ENCODE results near the gene MAEA.
A peak's percentile ranks its signal among the peaks of the same experiment; 100 is the strongest.
"Not testable (repeated sequence)": the region's sequence is repeated elsewhere in the genome, so short reads cannot be mapped to it uniquely, and the experiment has no call there.

Gene MAEA

GRCh38 chr4:1333851-1334578 lies 44.3 kb downstream of the MAEA start:
- not testable (repeated sequence) for H3K9me3 Mint-ChIP-seq; H3K4me3 Mint-ChIP-seq; DNase-seq (ENCODE audit: low spot score in 2 of 2); H3K27me3 Mint-ChIP-seq; H3K27ac Mint-ChIP-seq (ENCODE audit: low read depth); ATAC-seq (replicated peaks; ENCODE audit: extremely low read depth, poor library complexity, severe bottlenecking)
- Mint-ChIP-seq H3K36me3 (ENCODE audit: insufficient read depth) (peaks cover 18% of the 10 kb centered on the region), H3K4me1 (peaks cover 42% of the 10 kb centered on the region)

GRCh38 chr4:1334579-1334895 lies 44.8 kb downstream of the MAEA start:
- H3K36me3 Mint-ChIP-seq (ENCODE audit: insufficient read depth), result peaks cover 21% of the 10 kb centered on the region
- no peak overlapping the region for H3K4me3 Mint-ChIP-seq
- H3K9me3 Mint-ChIP-seq, result no peaks in the 10 kb centered on the region
- H3K27me3 Mint-ChIP-seq, result no peaks in the 10 kb centered on the region
- DNase-seq (ENCODE audit: low spot score in 2 of 2) (no peak), ATAC-seq (replicated peaks; ENCODE audit: extremely low read depth, poor library complexity, severe bottlenecking) (no peak)
- H3K4me1 Mint-ChIP-seq, result peaks cover 36% of the 10 kb centered on the region
- no peak overlapping the region for H3K27ac Mint-ChIP-seq (ENCODE audit: low read depth)

- H3K4me3 Mint-ChIP-seq; H3K9me3 Mint-ChIP-seq; DNase-seq (ENCODE audit: low spot score in 2 of 2); ATAC-seq (replicated peaks; ENCODE audit: extremely low read depth, poor library complexity, severe bottlenecking); H3K27me3 Mint-ChIP-seq: not testable (repeated sequence)
- Mint-ChIP-seq H3K27ac (ENCODE audit: low read depth) (peak overlapping the region; percentile 17), H3K4me1 (peaks cover 28% of the 10 kb centered on the region), H3K36me3 (ENCODE audit: insufficient read depth) (peaks cover 20% of the 10 kb centered on the region)
These were observed 45.6 kb downstream of the MAEA start for GRCh38 chr4:1335193-1335883.

GRCh38 chr4:1336088-1336491 lies 46.4 kb downstream of the MAEA start:
- no peaks in the 10 kb centered on the region for H3K27me3 Mint-ChIP-seq
- ATAC-seq (replicated peaks; ENCODE audit: extremely low read depth, poor library complexity, severe bottlenecking) (no peak), DNase-seq (ENCODE audit: low spot score in 2 of 2) (no peak)
- H3K36me3 Mint-ChIP-seq (ENCODE audit: insufficient read depth), result peaks cover 21% of the 10 kb centered on the region
- H3K4me1 Mint-ChIP-seq, result peaks cover 21% of the 10 kb centered on the region
- H3K27ac Mint-ChIP-seq (ENCODE audit: low read depth), result no peak overlapping the region
- no peak overlapping the region for H3K4me3 Mint-ChIP-seq
- H3K9me3 Mint-ChIP-seq, result no peaks in the 10 kb centered on the region

GRCh38 chr4:1337376-1337831 lies 47.7 kb downstream of the MAEA start:
- Mint-ChIP-seq H3K9me3 (no peaks in the 10 kb centered on the region), H3K27me3 (no peaks in the 10 kb centered on the region), H3K36me3 (ENCODE audit: insufficient read depth) (peaks cover 25% of the 10 kb centered on the region), H3K27ac (ENCODE audit: low read depth) (peak overlapping the region; percentile 70), H3K4me1 (peaks cover 13% of the 10 kb centered on the region), H3K4me3 (no peak overlapping the region)
- DNase-seq (ENCODE audit: low spot score in 2 of 2), result no peak
- ATAC-seq (replicated peaks; ENCODE audit: extremely low read depth, poor library complexity, severe bottlenecking), result no peak

GRCh38 chr4:1337951-1338751 lies 48.5 kb downstream of the MAEA start:
- Mint-ChIP-seq H3K9me3 (no peaks in the 10 kb centered on the region), H3K27me3 (no peaks in the 10 kb centered on the region), H3K4me3 (no peak overlapping the region), H3K27ac (ENCODE audit: low read depth) (peak overlapping the region; percentile 70), H3K36me3 (ENCODE audit: insufficient read depth) (peaks cover 24% of the 10 kb centered on the region), H3K4me1 (peaks cover 13% of the 10 kb centered on the region)
- DNase-seq (ENCODE audit: low spot score in 2 of 2) (no peak), ATAC-seq (replicated peaks; ENCODE audit: extremely low read depth, poor library complexity, severe bottlenecking) (no peak)

GRCh38 chr4:1338752-1339414 lies 49.2 kb downstream of the MAEA start:
- no peak for DNase-seq (ENCODE audit: low spot score in 2 of 2)
- ATAC-seq (replicated peaks; ENCODE audit: extremely low read depth, poor library complexity, severe bottlenecking), result no peak
- no peak overlapping the region for H3K27ac Mint-ChIP-seq (ENCODE audit: low read depth)
- no peaks in the 10 kb centered on the region for H3K27me3 Mint-ChIP-seq
- no peak overlapping the region for H3K4me3 Mint-ChIP-seq
- peaks cover 24% of the 10 kb centered on the region for H3K36me3 Mint-ChIP-seq (ENCODE audit: insufficient read depth)
- peaks cover 13% of the 10 kb centered on the region for H3K4me1 Mint-ChIP-seq
- no peaks in the 10 kb centered on the region for H3K9me3 Mint-ChIP-seq

GRCh38 chr4:1339489-1339888 lies 49.8 kb downstream of the MAEA start:
- Mint-ChIP-seq H3K4me3 (no peak overlapping the region), H3K27me3 (no peaks in the 10 kb centered on the region)

GRCh38 chr4:1340181-1340747 lies 50.6 kb downstream of the MAEA start:
- H3K36me3 Mint-ChIP-seq (ENCODE audit: insufficient read depth), result peaks cover 24% of the 10 kb centered on the region
- no peaks in the 10 kb centered on the region for H3K27me3 Mint-ChIP-seq
- no peaks in the 10 kb centered on the region for H3K9me3 Mint-ChIP-seq
- no peak overlapping the region for H3K4me3 Mint-ChIP-seq
- DNase-seq (ENCODE audit: low spot score in 2 of 2) (no peak), ATAC-seq (replicated peaks; ENCODE audit: extremely low read depth, poor library complexity, severe bottlenecking) (no peak)
- H3K27ac Mint-ChIP-seq (ENCODE audit: low read depth), result no peak overlapping the region
- peaks cover 16% of the 10 kb centered on the region for H3K4me1 Mint-ChIP-seq

More at GRCh38 chr4:1339489-1339888, 49.8 kb downstream of the MAEA start:
- Mint-ChIP-seq H3K27ac (ENCODE audit: low read depth) (no peak overlapping the region), H3K9me3 (no peaks in the 10 kb centered on the region), H3K36me3 (ENCODE audit: insufficient read depth) (peaks cover 24% of the 10 kb centered on the region), H3K4me1 (peaks cover 15% of the 10 kb centered on the region)
- no peak for DNase-seq (ENCODE audit: low spot score in 2 of 2)
- no peak for ATAC-seq (replicated peaks; ENCODE audit: extremely low read depth, poor library complexity, severe bottlenecking)

GRCh38 chr4:1340861-1341260 lies 51.2 kb downstream of the MAEA start:
- H3K9me3 Mint-ChIP-seq, result no peaks in the 10 kb centered on the region

GRCh38 chr4:1342003-1342402 lies 52.3 kb downstream of the MAEA start:
- DNase-seq (ENCODE audit: low spot score in 2 of 2), result no peak

More at GRCh38 chr4:1340861-1341260, 51.2 kb downstream of the MAEA start:
- H3K4me1 Mint-ChIP-seq, result peaks cover 21% of the 10 kb centered on the region
- no peak for DNase-seq (ENCODE audit: low spot score in 2 of 2)
- H3K27ac Mint-ChIP-seq (ENCODE audit: low read depth), result no peak overlapping the region
- no peaks in the 10 kb centered on the region for H3K27me3 Mint-ChIP-seq
- no peak overlapping the region for H3K4me3 Mint-ChIP-seq
- peaks cover 26% of the 10 kb centered on the region for H3K36me3 Mint-ChIP-seq (ENCODE audit: insufficient read depth)
- ATAC-seq (replicated peaks; ENCODE audit: extremely low read depth, poor library complexity, severe bottlenecking), result no peak

GRCh38 chr4:1344696-1345095 lies 55.0 kb downstream of the MAEA start:
- Mint-ChIP-seq H3K36me3 (ENCODE audit: insufficient read depth) (peaks cover 22% of the 10 kb centered on the region), H3K4me3 (peak overlapping the region; percentile 87), H3K9me3 (no peaks in the 10 kb centered on the region), H3K27me3 (no peaks in the 10 kb centered on the region), H3K27ac (ENCODE audit: low read depth) (peak overlapping the region; percentile 14), H3K4me1 (peaks cover 30% of the 10 kb centered on the region)
- no peak for DNase-seq (ENCODE audit: low spot score in 2 of 2)
- ATAC-seq (replicated peaks; ENCODE audit: extremely low read depth, poor library complexity, severe bottlenecking), result no peak

More at GRCh38 chr4:1342003-1342402, 52.3 kb downstream of the MAEA start:
- Mint-ChIP-seq H3K9me3 (no peaks in the 10 kb centered on the region), H3K27ac (ENCODE audit: low read depth) (no peak overlapping the region), H3K36me3 (ENCODE audit: insufficient read depth) (peaks cover 31% of the 10 kb centered on the region), H3K27me3 (no peaks in the 10 kb centered on the region), H3K4me3 (no peak overlapping the region), H3K4me1 (peaks cover 22% of the 10 kb centered on the region)
- ATAC-seq (replicated peaks; ENCODE audit: extremely low read depth, poor library complexity, severe bottlenecking), result no peak
